Lower lobe of right lung (tissue), 2 donors: Measurements from ENCODE around the gene EVC2. TPM values are rescaled to one million over a fixed set of nuclear protein-coding genes. Genes with fewer than 3 reads are reported as not detected.
"Not testable (repeated sequence)": the region's sequence is repeated elsewhere in the genome, so short reads cannot be mapped to it uniquely, and the experiment has no call there.

Source experiments
- ATAC-seq, 2 donors: fragments of 200-7000 bp; cut with Tn5 transposase; one replicate each; pipeline ENCODE4 v1.9.1; 2020 to 2022; ENCODE audit warnings: mild to moderate bottlenecking in 2 of 2, moderate library complexity in 2 of 2
- DNase-seq: peaks from one replicate; pipeline ENCODE4 v3.0.0-alpha.2; 2020
- H3K27ac ChIP-seq: fragments of 200-600 bp; one replicate; pipeline ENCODE4 v1.8.0; 2022
- H3K27me3 ChIP-seq: fragments of 200-600 bp; one replicate; pipeline ENCODE4 v1.8.0; 2022; ENCODE audit warnings: low read depth
- H3K36me3 ChIP-seq: fragments of 200-600 bp; one replicate; pipeline ENCODE4 v1.8.0; 2022; ENCODE audit warnings: mild to moderate bottlenecking
- H3K4me1 ChIP-seq: fragments of 200-600 bp; one replicate; pipeline ENCODE4 v1.8.0; 2022
- H3K4me3 ChIP-seq: fragments of 200-600 bp; one replicate; pipeline ENCODE4 v1.8.0; 2022; ENCODE audit warnings: mild to moderate bottlenecking
- H3K9me3 ChIP-seq: fragments of 200-600 bp; one replicate; pipeline ENCODE4 v1.8.0; 2022
- CTCF ChIP-seq: fragments of 200-600 bp; IDR thresholded peaks from one replicate; pipeline ENCODE4 v1.8.0; 2022; ENCODE audit warnings: antibody characterized with exemption, mild to moderate bottlenecking
- intact Hi-C: fragments of 100-400 bp; cut with DNase I; formaldehyde crosslinking; loops from one replicate; pipeline ENCODE4 v1.11.0; 2022
- total RNA-seq: library from RNA; stranded (reverse); fragmentation: NEBNext Ultra II Directional; extraction: Animal tissue kit (Norgen Biotek cat#: 25700); gene quantifications from one replicate; pipeline ENCODE4 v1.2.1, GENCODE V29; 2021
- donor health status: DM: no; HTN: yes; CAD: no; lungs with severe emphysema.

The EVC2 gene
- total RNA-seq, 1 donor from 2014 or later, result 4.9 TPM

GRCh38 chr4:5730993-5731990 is 22.9 kb upstream of the EVC2 start:
- no peak for TF ChIP-seq CTCF
- no peak overlapping the region for H3K27ac ChIP-seq
- H3K9me3 ChIP-seq, result no peaks in the 10 kb centered on the region
- no peak for DNase-seq
- peaks cover 47% of the 10 kb centered on the region for H3K36me3 ChIP-seq
- H3K4me3 ChIP-seq, result no peak overlapping the region
- intact Hi-C loops, result no loop called here
- no peaks in the 10 kb centered on the region for H3K27me3 ChIP-seq
- H3K4me1 ChIP-seq, result no peaks in the 10 kb centered on the region
- ATAC-seq, result no peak

DNA sequence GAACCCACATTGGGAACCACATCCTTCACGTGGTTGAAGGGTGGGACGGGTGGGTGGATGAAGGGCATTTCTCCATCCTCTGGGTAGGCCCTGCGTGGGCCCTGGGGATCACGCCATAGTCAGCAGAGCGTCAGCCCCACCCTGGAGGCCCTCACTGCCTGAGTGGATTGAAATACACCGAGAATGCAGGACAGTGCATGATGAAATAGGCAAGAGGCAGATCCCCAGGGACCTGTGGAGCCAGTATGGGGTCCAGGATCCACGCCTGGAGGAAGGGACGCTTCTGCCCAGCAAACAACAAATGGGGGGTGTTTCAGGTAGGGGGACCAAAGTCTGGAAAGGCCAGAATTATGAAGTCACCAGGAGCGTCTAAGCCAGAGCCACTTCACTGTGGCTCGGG is 22.1 kb upstream of the EVC2 start:
- no peak overlapping the region for H3K27ac ChIP-seq
- no peaks in the 10 kb centered on the region for H3K27me3 ChIP-seq
- ATAC-seq (no peak), DNase-seq (no peak)
- H3K4me3 ChIP-seq, result no peak overlapping the region
- peaks cover 45% of the 10 kb centered on the region for H3K36me3 ChIP-seq
- intact Hi-C loops, result no loop called here
- H3K4me1 ChIP-seq, result no peaks in the 10 kb centered on the region
- no peaks in the 10 kb centered on the region for H3K9me3 ChIP-seq
- TF ChIP-seq CTCF, result no peak

GRCh38 chr4:5728412-5728811 is 20.1 kb upstream of the EVC2 start:
- ATAC-seq, DNase-seq, intact Hi-C loops, H3K4me1 ChIP-seq, H3K27me3 ChIP-seq, H3K4me3 ChIP-seq, H3K9me3 ChIP-seq, H3K27ac ChIP-seq: not testable (repeated sequence)
- H3K36me3 ChIP-seq, result peaks cover 30% of the 10 kb centered on the region

GRCh38 chr4:5724377-5724776 is 16.0 kb upstream of the EVC2 start:
- intact Hi-C loops, result no loop called here
- no peaks in the 10 kb centered on the region for H3K27me3 ChIP-seq
- ATAC-seq (no peak), DNase-seq (no peak)
- H3K36me3 ChIP-seq, result no peaks in the 10 kb centered on the region
- H3K4me1 ChIP-seq, result no peaks in the 10 kb centered on the region
- no peak overlapping the region for H3K27ac ChIP-seq
- H3K4me3 ChIP-seq, result no peak overlapping the region
- no peak for TF ChIP-seq CTCF
- H3K9me3 ChIP-seq, result no peaks in the 10 kb centered on the region

DNA sequence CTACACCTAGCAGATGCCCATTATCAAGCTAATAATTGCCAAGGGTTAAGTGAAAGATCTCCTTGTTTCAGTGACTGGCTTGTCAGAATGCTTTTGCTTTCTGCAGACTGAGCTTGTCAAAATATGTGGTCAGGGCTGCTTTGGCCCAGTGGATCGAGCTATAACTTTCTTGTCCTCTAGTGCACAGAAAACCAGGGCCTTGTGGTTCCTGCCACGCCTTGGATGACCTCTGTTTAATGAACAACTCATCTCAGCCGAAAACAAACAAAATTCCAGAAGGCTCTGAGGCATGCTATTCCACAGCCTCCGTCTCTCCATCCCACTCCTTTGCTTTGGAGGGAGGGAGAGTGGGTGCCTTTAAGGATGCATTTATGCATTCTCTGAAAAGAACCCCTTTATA is 14.0 kb upstream of the EVC2 start:
- intact Hi-C loops, result no loop called here
- Histone ChIP-seq H3K27me3 (no peaks in the 10 kb centered on the region), H3K4me1 (no peaks in the 10 kb centered on the region), H3K27ac (no peak overlapping the region), H3K36me3 (no peaks in the 10 kb centered on the region), H3K4me3 (no peak overlapping the region), H3K9me3 (no peaks in the 10 kb centered on the region)
- no peak for TF ChIP-seq CTCF
- ATAC-seq (no peak), DNase-seq (no peak)

DNA sequence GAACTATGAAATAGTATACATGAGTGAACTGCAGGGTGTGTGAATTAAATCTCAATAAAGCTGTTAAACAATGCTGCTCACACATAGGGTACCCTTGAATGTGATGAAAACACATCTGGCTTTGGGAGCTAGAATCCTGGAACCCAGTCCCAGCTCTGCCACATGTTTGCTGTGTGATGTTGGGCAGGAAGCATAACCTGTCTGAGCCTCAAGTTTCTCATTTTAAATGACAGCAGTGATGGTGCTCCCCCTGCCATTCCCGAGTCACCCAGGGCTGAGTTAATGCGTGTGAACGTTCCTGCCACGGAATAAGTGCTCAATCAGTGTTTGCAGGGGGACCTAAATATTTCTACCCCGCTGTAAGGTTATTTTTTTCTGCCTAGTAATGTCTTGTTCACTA is 13.6 kb upstream of the EVC2 start:
- H3K4me1 ChIP-seq, result no peaks in the 10 kb centered on the region
- no peaks in the 10 kb centered on the region for H3K36me3 ChIP-seq

More for the DNA sequence above, 13.6 kb upstream of the EVC2 start:
- intact Hi-C loops, result no loop called here
- no peaks in the 10 kb centered on the region for H3K9me3 ChIP-seq
- TF ChIP-seq CTCF, result no peak
- DNase-seq (no peak), ATAC-seq (no peak)
- no peak overlapping the region for H3K4me3 ChIP-seq
- H3K27ac ChIP-seq, result no peak overlapping the region
- H3K27me3 ChIP-seq, result no peaks in the 10 kb centered on the region
